Anterior cingulate cortex (tissue), 58 donors: ENCODE data around the gene ARMC7.

Source experiments
- DNase-seq, 58 donors: peaks; one replicate each; lab custom pipeline; 2025; lab: John Stamatoyannopoulos, UW

ARMC7 gene

DNA sequence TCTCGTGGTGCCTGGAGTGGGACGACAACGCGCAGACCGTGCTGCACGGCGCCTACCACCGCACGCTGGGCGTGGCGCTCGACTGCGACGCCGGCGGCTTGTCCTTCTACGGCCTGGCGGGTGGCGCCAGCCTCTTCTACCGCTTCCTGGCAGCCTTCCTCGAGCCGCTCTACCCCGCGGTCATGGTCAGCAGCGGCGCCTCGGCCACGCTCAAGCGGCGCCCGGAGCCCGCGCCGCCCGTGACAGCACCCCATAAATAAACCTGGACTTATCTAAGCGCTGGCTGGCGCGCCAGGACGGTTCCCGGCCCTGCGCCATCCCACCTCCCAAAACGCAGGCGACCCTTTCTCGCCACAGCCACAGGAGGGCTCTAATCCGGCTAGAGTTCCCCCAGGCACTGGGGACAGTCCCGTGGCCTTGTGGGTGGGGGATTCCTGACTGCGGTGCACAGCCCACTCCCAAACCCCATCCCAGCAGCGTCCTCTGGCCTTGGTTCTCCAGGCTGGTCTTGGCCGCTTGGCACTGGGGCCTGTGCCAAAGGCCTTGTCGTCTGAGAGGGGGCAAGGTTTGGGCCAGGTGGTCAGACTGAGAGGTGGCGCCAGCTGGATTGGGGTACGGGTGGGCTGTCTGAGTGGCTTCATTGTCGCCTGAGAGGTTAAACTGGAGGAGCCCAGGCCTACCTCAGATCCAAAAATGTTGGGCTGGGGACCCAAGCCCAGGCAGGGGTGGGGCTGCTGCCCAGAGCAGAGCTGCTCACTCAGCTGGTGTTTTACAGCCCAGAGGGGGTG is 32.1 kb upstream of the ARMC7 start:
- DNase-seq: peak in 39 of 58 donors; percentile 5 to 69 (median 41)

DNA sequence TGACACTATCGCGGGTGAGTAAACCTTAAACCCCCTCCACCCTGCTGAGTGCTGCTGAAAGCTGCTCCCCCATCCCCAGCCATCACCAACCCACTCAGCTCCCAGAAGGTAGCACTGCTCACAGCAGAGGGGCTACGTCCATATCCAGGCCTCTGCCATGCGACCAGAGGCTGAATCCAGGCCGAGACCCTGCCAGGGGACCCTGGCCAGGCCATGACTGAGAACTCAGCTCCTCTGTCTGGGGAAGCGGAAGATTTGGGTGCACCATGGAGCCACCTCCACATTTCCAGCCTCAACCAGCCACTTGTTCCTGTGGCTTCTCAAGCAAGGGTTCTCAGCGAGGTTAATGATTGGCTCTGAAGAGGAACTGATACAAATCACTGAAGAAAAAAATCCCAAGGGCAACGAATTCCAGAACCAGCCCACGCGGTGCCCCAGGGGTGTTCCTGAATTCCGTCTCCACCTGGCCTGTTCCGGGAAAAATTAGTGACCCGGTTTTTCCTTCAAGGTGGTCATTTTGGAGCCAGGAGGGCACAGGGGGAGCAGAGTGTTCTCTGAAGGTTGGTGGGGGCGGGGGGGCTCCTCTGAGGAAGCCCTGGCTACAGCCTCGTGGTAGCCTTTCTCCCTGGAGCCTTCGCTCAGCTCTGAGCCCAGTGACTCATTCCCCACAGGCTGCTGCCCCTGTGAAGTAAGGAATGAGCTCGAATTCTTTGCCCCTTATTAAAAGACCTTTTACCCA is 31.3 kb upstream of the ARMC7 start:
- DNase-seq: no peak

DNA sequence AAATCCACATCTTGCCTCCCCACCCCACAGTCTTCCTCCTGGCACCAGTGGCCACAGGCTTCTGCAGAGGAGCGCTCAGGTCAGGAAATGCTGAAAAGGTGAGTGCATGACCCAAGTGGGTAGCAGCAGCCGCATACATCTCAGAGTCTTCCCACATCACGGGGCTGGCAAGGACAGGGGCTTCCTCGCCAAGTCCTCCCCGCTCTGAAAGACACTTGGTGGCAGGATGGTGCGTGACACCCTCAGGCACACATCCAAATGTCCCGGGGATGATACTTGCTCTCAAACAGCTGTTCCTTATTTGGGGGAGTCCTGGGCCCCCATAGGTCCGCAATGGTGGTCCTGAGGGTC is 30.8 kb upstream of the ARMC7 start:
- DNase-seq: no peak

DNA sequence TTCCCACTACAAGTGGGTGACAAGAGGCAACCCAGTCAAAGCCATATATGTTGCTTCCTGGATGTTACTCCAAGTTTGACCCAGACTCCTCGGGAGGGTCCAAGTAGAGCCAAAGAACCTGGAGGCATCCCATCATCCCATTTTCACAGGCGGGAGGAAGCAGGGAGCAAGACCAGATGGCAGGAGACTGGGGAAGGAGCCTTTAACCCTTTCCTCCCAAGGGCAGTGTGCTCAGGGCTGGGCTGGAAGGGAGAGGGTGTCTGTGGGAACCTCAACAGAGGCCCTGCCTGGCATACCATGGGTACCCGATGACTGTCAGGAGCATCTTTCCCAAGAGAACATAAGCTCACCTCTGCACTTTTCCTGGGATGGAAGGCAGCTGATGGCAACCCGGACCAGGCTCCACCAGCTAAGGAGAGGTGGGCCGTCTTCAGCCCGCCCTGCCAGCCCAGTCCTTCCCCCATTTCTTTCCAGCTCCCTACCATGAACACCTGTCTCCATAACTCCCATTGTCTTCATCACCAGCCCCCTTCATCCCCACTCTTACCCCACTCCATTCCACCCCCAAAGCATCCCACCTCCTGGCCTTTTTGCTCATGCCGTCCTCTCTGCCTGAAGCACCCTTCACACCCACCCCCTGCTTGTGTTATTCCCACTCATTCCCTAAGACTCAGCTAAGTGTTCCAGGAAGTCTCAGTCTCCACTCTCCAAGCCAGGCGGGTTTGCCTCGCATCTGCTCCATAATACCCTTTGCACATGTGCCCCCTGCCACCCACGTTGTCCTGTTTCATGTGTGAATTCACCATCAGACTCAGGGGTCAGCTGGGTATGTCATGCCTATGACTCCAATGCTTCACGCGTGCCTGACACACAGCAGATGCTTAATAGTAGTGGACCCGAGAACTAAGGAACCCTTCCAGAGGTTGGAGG is 27.9 kb upstream of the ARMC7 start:
- no peak for DNase-seq

DNA sequence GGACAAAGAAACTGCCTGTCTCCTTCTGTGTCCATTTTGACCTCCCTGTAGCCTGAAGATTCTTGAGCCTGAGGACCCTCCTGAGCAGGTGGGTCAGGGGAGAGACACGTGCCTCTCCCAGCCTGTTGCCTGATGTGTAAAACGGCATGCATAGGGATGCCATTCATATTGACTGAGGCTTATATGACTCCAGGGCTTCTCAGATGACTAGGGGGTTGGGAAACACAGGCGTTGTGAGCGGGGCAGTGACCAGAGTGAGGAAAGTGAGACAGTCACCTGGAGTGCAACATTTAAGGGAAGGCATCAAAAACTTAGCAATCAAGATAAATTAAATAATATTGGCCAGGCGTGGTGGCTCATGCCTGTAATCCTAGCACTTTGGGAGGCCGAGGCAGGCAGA is 27.1 kb upstream of the ARMC7 start:
- no peak for DNase-seq

DNA sequence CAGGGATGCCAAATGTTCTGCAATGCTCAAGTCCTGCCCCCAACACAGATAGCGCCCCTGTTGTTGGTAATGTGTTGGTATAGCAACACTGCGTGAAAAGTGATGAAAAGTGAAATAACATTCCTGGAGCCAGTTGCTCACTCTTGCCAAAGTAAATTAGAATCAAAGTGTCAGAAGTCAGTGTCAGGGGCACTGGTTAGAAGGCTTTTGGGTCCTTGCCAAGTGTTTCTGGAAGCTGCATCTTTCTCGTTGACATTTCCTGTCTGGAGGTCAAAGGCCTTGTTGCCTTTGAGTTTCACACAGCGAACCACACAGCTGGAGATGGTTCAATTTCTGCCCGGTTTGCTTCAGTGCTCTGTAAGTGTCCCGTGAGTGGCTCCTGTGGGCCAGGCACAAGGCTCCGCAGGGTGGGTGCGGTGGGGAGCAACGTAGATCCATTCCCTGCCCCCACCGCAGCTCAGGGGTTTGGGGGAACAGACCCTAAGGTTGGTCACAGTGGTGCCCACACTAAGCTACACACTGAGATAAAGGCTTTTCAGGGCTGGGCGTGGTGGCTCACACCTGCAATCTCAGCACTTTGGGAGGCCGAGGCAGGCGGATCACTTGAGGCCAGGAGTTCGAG is 25.6 kb upstream of the ARMC7 start:
- no peak for DNase-seq

DNA sequence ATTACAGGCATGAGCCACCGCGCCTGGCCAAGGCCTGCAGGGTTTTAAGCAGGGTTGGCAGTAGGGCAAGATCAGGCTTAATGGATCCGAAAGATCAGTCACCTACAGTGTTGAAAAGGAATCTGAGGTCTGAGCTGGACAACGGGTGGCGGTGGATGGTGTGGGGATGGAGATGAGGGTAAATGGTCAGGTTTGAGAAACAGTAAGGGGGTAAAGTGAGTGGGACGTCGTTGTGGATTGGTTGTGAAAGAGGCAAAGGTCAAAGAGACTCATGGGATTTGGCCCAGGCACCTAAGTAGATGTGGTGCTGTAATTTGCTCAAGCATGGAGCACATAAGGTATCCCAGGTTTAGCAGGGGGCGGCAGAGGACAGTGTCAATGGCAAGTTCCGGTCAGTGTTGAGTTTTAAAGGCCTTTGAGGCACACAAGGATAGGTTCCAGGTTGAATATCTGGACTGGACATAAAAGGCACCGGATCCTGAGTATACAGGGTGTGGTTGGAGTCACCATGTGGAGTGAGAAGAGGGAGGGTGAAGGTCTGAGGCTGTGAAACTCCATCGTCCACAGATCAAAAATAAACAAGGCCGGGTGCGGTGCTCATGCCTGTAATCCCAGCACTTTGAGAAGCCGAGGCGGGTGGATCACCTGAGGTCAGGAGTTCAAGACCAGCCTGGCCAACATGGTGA is 23.1 kb upstream of the ARMC7 start:
- no peak for DNase-seq

DNA sequence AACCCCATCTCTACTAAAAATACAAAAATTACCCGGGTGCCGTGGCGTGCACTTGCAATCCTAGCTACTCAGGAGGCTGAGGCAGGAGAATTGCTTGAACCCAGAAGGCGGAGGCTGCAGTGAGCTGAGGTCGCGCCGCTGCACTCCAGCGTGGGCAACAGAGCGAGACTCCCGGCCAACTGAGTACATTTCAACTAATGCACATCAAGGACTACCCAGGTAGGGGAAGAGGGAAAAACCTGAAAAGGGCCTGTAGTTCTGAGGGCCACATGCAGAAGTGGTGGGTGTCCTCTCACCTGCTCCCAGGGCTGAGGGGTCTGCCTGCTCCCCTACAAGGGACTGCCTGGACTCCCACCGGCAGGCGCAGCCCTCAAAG is 22.6 kb upstream of the ARMC7 start:
- DNase-seq: no peak

DNA sequence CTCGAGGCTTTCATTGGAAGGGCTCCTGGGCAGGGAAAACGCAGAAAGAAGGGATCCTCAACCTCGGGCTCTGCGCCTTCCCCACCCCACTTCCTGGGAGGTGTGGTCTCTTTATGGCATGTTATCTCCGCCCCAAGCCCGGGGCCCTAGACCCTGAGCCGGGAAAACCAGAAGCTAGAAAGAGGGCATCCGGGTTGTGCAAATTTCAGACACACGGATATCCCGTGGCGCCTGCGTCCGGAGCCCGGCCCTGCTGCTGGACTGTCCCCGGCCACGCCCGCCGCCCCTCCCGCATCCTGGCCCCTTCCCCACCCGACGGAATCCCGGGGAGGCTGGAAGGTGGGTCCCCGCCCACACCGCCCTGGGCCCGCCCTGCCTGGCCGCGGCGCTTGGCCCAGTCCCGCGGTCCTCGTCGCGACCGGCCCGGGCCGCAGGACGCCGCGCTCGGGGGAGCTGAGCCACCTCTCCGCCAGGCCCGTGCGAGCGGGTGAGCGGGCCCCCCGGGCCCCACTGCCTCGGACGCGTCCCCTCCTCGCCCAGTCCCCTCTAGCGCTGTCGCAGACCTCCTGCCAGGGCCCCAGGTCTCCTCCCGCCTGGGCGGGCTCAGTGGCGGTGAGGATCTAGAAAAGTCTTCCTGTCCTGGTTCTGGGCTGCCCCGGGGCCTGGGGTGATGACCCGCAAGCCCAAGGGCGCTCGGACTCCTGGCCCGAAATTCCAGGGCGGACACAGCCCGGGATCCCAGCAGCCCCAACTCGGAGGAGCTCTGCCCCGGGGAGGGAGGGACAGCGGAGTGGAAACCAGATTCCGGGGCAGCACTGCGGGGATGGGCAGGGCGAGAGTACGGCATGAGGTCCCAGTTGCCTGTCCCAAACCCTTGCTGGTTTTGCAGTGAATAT is 22.0 kb upstream of the ARMC7 start, which contains the start of gene SLC16A5:
Gene SLC16A5 (plus strand): TSS at position 397 of the 896 bp plus-strand sequence. CDS start 5,683 bp downstream, outside the sequence.
- peak in 11 of 58 donors; percentile 6 to 37 (median 19) for DNase-seq

DNA sequence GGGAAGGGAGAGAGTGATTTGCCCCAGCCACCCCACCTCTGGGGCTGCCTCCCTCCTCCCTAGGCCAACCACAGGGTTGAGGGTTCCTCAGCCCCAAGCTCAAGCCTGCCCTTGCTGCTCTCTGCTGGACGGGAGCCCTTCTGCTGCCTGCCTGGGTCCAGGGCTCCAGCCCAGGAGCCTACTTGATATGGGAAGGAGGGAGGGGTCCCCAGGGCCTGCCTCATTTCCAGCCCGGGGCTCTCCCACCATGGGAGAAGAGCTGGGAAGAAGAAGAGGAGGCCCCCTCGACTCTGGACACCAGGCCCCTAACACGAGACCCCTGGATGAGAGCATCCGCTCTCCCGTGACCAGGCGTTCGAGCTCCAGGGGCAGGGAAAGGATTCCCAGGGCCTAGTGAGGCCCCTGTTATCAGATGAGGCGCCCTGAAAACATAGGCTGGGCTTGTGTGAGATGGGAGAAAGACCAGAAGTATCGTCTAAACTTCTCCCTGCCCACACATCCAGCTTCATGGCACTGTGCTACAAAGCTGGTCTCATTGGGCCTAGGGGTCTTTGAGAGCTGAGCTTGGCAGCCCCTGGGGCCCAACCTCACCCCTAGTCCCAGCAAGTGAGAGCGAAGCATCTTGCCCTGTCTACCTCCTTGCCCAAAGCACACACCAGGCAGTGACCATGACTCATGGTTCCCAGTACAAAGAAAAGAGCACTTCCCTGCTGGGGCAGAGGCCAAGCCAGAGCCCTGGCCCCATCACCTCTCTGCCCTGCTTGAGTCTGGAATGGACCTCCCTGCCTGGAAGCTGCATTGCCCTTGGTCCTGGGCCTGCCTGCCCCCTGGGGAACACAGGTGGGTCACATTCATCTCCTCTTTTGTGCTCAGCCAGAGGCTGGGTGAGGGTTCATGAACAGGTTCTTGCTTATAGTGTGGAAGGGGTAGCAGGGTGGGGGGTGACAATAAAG is 21.0 kb upstream of the ARMC7 start:
- no peak for DNase-seq

DNA sequence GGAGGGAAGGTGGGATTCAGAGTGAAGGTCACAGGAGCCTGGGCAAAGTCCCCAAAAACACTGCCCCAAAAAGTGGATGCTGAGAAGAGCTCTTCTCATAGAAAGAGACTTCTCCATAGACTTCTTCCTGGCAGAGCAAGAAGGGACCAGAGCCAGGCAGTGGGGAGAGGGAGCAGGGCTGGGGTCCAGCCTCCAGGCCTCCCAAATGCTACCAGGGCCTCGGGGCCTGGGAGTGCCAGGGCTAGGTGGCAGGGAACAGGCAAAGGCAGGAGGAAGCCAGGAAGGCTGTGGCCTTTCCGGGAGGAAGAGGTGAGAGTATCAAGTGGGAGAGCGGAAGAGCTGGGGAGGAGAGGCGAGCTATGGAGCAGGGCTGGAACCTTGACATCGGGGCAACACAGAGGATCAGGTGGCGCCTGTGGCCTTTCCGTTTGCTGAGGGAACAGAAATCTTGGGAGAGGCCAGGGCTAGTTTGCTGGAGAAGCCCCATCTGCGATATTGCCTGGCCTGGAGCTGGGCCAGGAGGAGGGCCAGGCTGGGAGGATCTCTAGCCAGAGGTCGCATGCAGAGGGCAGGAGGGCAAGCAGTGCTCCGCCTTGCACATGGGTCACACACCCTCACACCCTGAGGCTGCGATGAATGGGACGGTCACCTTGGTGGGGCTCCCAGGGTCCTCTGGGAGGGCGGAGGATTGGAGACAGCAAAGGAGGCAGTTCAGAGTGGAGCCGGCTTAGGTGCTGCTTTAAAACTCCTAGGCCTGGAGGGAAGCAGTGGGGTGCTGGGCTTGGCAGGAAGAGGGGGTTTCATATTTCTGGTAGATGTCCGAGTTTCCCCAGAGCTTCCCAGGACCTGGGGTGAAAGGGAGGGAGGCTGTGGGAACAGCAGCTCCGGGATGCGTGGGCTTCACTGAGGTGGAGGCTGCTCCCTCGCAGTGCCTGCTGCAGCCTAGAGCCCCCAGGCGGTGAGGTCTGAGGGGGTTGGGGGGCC is 18.6 kb upstream of the ARMC7 start:
- DNase-seq: no peak

DNA sequence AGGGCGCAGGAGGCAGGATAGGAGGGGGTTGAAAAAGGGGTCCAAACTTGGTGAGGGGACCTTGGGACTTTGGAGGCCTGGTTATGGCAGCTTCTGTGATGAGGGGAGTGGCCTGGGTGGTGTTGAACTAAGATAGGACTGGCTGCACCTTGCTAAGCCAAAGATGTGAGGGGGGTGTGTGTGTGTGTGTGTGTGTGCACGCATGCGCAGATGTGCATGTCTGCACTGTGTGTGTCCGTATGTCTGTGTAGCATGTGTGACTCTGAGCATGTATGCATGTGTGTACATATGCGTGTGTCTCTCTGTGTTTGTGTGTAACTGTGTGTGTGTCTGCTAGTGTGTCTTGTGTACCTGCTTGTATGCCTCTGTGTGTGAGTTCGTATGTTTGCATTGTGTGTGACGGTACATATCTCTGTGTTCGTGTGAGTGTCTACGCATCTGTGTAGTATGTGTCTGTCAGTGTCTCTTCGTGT is 17.9 kb upstream of the ARMC7 start:
- DNase-seq: no peak

DNA sequence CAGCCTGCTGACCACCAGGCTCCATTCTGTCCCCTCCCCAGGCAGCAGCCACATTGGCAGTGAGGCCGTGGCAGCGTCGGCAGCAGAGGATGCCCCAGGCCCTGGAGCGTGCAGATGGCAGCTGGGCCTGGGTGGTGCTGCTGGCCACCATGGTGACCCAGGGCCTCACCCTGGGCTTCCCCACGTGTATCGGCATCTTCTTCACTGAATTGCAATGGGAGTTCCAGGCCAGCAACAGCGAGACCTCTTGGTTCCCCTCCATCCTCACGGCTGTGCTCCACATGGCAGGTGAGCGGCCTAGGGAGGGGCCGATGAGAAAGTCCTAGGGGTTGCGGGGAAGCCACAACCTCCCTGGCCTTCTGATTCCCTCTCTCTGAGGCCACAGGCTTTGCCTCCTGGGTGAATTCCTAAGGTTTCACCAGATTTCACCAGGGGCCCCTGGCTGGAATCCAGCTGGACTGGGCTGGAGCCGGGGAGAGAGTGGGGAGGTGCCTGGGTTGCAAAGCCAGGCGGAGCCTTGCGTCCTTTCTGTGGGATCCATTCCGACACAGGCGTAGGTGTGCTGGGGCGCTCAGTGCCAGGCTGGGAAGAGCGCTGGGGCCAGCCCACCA is 16.1 kb upstream of the ARMC7 start:
- DNase-seq: no peak

DNA sequence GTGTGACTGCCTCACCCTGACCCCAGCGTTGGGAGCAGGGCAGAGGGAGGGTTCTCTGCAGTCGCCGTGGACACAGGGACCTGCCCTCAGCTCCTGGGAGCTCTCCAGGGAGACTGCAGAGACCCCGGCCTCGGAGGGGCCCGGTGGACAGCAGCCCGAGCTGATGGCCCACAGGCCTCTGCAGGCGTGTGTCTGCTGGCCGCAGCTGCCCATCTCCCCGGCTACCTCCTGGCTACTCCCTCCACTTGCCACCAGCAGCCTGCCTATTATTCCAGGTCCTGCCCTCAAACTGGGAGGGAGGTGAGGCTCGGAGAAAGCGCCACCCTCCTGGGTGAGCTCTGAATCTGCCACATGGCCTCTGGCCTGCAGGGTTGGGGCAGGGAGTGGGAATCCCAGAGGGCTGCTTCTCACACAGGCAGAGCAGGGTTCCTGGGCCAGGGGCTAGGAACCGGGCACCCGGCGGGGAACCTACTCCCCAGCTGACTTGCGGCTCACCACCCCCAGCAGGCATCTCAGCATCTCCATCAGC is 14.8 kb upstream of the ARMC7 start:
- no peak for DNase-seq

DNA sequence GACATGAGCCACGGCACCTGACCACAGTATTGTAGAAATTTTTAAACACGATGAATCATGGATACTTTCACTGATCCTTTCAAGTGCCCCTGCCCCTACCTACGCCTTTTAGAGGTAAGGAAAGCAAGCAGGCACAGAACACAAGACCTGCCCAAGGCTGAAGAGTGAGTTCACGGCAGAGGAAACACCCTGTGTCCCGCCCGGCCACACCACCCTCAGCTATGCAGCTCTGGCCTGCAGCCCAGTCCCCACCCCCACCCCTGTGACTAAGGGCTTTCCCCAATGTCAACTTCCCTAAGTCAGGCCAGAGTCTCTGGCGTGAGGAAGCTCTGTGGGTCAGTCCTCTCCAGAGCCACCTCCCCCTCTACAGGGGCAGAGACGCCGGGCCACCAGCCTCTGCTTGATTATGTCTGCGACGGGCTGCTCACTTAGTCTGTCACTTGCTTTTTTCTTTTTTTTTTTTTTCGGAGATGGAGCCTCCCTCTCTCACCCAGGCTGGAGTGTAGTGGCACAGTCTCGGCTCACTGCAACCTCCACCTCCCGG is 13.6 kb upstream of the ARMC7 start:
- peak in 8 of 58 donors; percentile 5 to 38 (median 16) for DNase-seq
